ENCODE results near the gene CHAC1. TPM values are rescaled to one million over a fixed set of nuclear protein-coding genes. Genes with fewer than 3 reads are reported as not detected.
"Not testable (repeated sequence)": the region's sequence is repeated elsewhere in the genome, so short reads cannot be mapped to it uniquely, and the experiment has no call there.

The CHAC1 gene
- total RNA-seq, 1 experiment from 2014 or later: 1.9 TPM

- Histone ChIP-seq H3K4me3 (no peak overlapping the region), H3K27me3 (replicated peaks) (no peaks in the 10 kb centered on the region), H3K4me1 (replicated peaks) (peaks cover 6% of the 10 kb centered on the region), H3K9me3 (replicated peaks) (no peaks in the 10 kb centered on the region), H3K27ac (no peak overlapping the region), H3K36me3 (no peaks in the 10 kb centered on the region)
- DNase-seq (ENCODE audit: low read depth in 1 of 2, low spot score in 2 of 2): no peak
Observed at GRCh38 chr15:40960925-40961324, 7.7 kb downstream of the CHAC1 start.

GRCh38 chr15:40961740-40962139 lies 8.5 kb downstream of the CHAC1 start:
- not testable (repeated sequence) for H3K4me3 ChIP-seq; DNase-seq (ENCODE audit: low read depth in 1 of 2, low spot score in 2 of 2); H3K36me3 ChIP-seq; H3K27ac ChIP-seq; H3K9me3 ChIP-seq (replicated peaks); H3K27me3 ChIP-seq (replicated peaks)
- H3K4me1 ChIP-seq (replicated peaks): peaks cover 13% of the 10 kb centered on the region

GRCh38 chr15:40962317-40962716 lies 9.0 kb downstream of the CHAC1 start:
- H3K9me3 ChIP-seq (replicated peaks); H3K27ac ChIP-seq; DNase-seq (ENCODE audit: low read depth in 1 of 2, low spot score in 2 of 2); H3K4me3 ChIP-seq; H3K27me3 ChIP-seq (replicated peaks); H3K36me3 ChIP-seq: not testable (repeated sequence)
- peaks cover 13% of the 10 kb centered on the region for H3K4me1 ChIP-seq (replicated peaks)

- no peak overlapping the region for H3K4me3 ChIP-seq
- no peaks in the 10 kb centered on the region for H3K9me3 ChIP-seq (replicated peaks)
- H3K4me1 ChIP-seq (replicated peaks): peaks cover 14% of the 10 kb centered on the region
- H3K27ac ChIP-seq: no peak overlapping the region
- H3K36me3 ChIP-seq: no peaks in the 10 kb centered on the region
- DNase-seq (ENCODE audit: low read depth in 1 of 2, low spot score in 2 of 2): no peak
- H3K27me3 ChIP-seq (replicated peaks): no peaks in the 10 kb centered on the region
Observed at GRCh38 chr15:40963201-40963600, 9.9 kb downstream of the CHAC1 start.

DNA sequence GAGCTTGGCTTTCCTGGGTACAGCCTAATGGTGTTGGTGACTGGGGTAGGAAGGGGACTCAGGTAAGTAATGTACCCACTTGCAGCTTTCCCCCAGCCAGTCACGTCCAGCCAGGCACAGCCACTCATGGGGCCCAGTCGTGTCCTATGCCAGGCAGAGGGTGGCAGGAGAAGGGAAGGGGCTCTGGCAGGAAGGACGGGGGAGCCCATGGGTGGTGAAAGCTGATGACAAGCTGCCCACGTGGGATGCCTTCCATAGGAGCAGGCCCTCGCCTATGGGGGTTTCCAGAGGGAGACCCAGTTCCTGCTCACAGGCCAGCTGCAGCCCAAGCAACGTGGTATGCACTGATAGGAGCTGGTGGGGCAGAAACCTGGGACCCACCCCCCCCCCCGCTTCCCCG lies 10.7 kb downstream of the CHAC1 start:
- no peak overlapping the region for H3K4me3 ChIP-seq
- H3K36me3 ChIP-seq: no peaks in the 10 kb centered on the region
- DNase-seq (ENCODE audit: low read depth in 1 of 2, low spot score in 2 of 2): no peak
- peaks cover 18% of the 10 kb centered on the region for H3K4me1 ChIP-seq (replicated peaks)
- no peaks in the 10 kb centered on the region for H3K9me3 ChIP-seq (replicated peaks)
- no peaks in the 10 kb centered on the region for H3K27me3 ChIP-seq (replicated peaks)
- no peak overlapping the region for H3K27ac ChIP-seq

GRCh38 chr15:40964634-40965033 lies 11.4 kb downstream of the CHAC1 start:
- H3K4me1 ChIP-seq (replicated peaks): peaks cover 18% of the 10 kb centered on the region
- H3K27me3 ChIP-seq (replicated peaks): no peaks in the 10 kb centered on the region
- no peaks in the 10 kb centered on the region for H3K9me3 ChIP-seq (replicated peaks)
- DNase-seq (ENCODE audit: low read depth in 1 of 2, low spot score in 2 of 2): no peak
- no peak overlapping the region for H3K27ac ChIP-seq
- no peak overlapping the region for H3K4me3 ChIP-seq
- H3K36me3 ChIP-seq: no peaks in the 10 kb centered on the region

DNA sequence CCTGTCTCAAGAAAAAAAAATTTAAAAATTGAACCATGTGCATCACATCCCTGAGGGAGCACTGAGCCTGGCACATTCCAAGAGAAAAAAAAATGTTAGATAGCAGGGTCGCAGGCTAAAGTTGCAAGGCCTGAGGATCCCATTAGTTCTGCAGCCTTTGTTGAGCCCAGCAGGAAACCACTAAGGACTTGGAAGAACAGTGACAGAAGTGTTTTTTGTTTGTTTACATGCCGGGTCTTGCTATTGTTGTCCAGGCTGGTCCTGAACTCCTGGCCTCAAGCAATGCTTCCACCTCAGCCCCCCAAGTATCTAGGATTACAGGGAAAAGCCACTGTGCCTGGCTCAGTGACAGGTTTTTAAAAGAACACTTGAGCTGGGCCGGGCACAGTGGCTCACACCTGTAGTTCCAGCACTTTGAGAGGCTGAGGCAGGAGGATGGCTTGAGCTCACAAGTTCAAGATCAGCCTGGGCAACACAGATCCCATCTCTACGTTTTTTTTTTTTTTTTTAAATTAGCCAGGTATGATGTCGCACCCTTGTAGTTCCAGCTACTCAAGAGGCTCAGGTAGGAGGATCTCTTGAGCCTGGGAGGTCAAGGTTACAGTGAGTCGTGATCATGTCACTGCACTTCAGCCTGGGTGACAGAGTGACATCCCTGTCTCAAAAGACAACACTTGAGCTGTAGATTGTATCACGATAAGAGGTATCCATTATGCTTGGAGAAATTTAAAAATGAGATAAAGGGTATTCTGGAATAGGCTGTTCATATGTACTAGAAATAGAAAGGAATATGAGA lies 15.2 kb downstream of the CHAC1 start:
- peaks cover 15% of the 10 kb centered on the region for H3K4me1 ChIP-seq (replicated peaks)

GRCh38 chr15:40969363-40969762 lies 16.1 kb downstream of the CHAC1 start:
- peaks cover 15% of the 10 kb centered on the region for H3K4me1 ChIP-seq (replicated peaks)
- DNase-seq (ENCODE audit: low read depth in 1 of 2, low spot score in 2 of 2): no peak
- no peak overlapping the region for H3K27ac ChIP-seq
- no peaks in the 10 kb centered on the region for H3K27me3 ChIP-seq (replicated peaks)
- no peaks in the 10 kb centered on the region for H3K9me3 ChIP-seq (replicated peaks)
- no peaks in the 10 kb centered on the region for H3K36me3 ChIP-seq
- H3K4me3 ChIP-seq: no peak overlapping the region

More for the DNA sequence above, 15.2 kb downstream of the CHAC1 start:
- Histone ChIP-seq H3K27me3 (replicated peaks) (no peaks in the 10 kb centered on the region), H3K9me3 (replicated peaks) (no peaks in the 10 kb centered on the region), H3K27ac (no peak overlapping the region), H3K36me3 (no peaks in the 10 kb centered on the region), H3K4me3 (no peak overlapping the region)
- DNase-seq (ENCODE audit: low read depth in 1 of 2, low spot score in 2 of 2): peak in 1 of 2 experiments; percentile 15

DNA sequence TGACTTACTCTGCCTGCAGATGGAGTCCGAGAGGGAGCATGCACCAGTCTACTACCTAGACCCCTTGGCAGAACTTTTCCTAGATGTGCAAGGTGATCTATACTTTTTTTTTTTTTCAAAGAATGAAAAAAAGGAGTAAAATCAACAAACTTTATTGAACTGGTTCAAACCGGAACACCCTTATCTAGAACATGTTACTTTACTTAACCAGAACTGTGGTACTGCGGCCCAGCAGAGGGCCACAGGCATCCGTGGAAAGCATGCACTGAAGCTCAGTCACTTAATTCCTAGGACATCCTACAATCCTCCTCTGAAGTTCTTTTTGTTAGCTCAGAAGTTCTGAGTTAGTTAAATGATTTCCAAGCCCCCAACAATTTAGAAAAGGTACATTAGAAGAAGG lies 21.6 kb downstream of the CHAC1 start:
- H3K27me3 ChIP-seq (replicated peaks): no peaks in the 10 kb centered on the region
- H3K4me1 ChIP-seq (replicated peaks): no peaks in the 10 kb centered on the region
- no peak overlapping the region for H3K4me3 ChIP-seq
- DNase-seq (ENCODE audit: low read depth in 1 of 2, low spot score in 2 of 2): no peak
- H3K27ac ChIP-seq: no peak overlapping the region
- H3K36me3 ChIP-seq: peaks cover 37% of the 10 kb centered on the region
- no peaks in the 10 kb centered on the region for H3K9me3 ChIP-seq (replicated peaks)

- Histone ChIP-seq H3K9me3 (replicated peaks) (no peaks in the 10 kb centered on the region), H3K27me3 (replicated peaks) (no peaks in the 10 kb centered on the region), H3K4me1 (replicated peaks) (peaks cover 4% of the 10 kb centered on the region), H3K36me3 (peaks cover 56% of the 10 kb centered on the region), H3K27ac (no peak overlapping the region), H3K4me3 (no peak overlapping the region)
- DNase-seq (ENCODE audit: low read depth in 1 of 2, low spot score in 2 of 2): no peak
Observed at GRCh38 chr15:40976819-40977218, 23.5 kb downstream of the CHAC1 start.

DNA sequence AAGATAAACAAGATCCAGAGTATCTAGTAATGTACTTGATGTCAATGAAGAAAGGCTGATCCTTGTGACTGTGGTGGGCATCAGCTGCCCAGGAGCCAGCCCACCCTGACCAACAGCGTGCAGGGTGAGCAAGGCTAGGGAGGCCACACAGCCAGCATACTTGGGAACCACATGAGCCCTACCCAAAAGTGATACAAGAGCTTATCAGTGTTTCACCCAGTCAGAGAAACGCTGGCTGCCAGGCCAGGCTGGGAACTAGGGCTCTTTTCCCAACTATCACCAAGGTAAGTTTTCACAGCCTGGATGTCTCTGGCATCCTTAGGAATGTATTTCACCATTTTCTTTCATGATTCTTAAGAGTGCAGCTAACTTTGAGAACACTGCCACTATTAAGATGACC lies 24.9 kb downstream of the CHAC1 start:
- no peak overlapping the region for H3K27ac ChIP-seq
- DNase-seq (ENCODE audit: low read depth in 1 of 2, low spot score in 2 of 2): no peak
- H3K4me3 ChIP-seq: no peak overlapping the region
- peaks cover 66% of the 10 kb centered on the region for H3K36me3 ChIP-seq
- no peaks in the 10 kb centered on the region for H3K27me3 ChIP-seq (replicated peaks)
- H3K4me1 ChIP-seq (replicated peaks): peaks cover 17% of the 10 kb centered on the region
- no peaks in the 10 kb centered on the region for H3K9me3 ChIP-seq (replicated peaks)

- H3K4me3 ChIP-seq: no peak overlapping the region
Observed at GRCh38 chr15:40978562-40978961, 25.3 kb downstream of the CHAC1 start.

GRCh38 chr15:40981186-40981585 lies 27.9 kb downstream of the CHAC1 start:
- no peaks in the 10 kb centered on the region for H3K27me3 ChIP-seq (replicated peaks)
- H3K36me3 ChIP-seq: peaks cover 94% of the 10 kb centered on the region
- peaks cover 46% of the 10 kb centered on the region for H3K4me1 ChIP-seq (replicated peaks)
- no peaks in the 10 kb centered on the region for H3K9me3 ChIP-seq (replicated peaks)
- no peak overlapping the region for H3K4me3 ChIP-seq
- no peak overlapping the region for H3K27ac ChIP-seq
- no peak for DNase-seq (ENCODE audit: low read depth in 1 of 2, low spot score in 2 of 2)

More at GRCh38 chr15:40978562-40978961, 25.3 kb downstream of the CHAC1 start:
- Histone ChIP-seq H3K4me1 (replicated peaks) (peaks cover 21% of the 10 kb centered on the region), H3K27ac (no peak overlapping the region), H3K27me3 (replicated peaks) (no peaks in the 10 kb centered on the region), H3K36me3 (peaks cover 70% of the 10 kb centered on the region), H3K9me3 (replicated peaks) (no peaks in the 10 kb centered on the region)
- DNase-seq (ENCODE audit: low read depth in 1 of 2, low spot score in 2 of 2): no peak

GRCh38 chr15:40982855-40983254 lies 29.6 kb downstream of the CHAC1 start:
- Histone ChIP-seq H3K27ac (peak overlapping the region; percentile 57), H3K27me3 (replicated peaks) (no peaks in the 10 kb centered on the region), H3K9me3 (replicated peaks) (no peaks in the 10 kb centered on the region), H3K4me3 (no peak overlapping the region), H3K4me1 (replicated peaks) (peaks cover 46% of the 10 kb centered on the region), H3K36me3 (peaks cover 95% of the 10 kb centered on the region)
- DNase-seq (ENCODE audit: low read depth in 1 of 2, low spot score in 2 of 2): peak; percentile 80 to 89

DNA sequence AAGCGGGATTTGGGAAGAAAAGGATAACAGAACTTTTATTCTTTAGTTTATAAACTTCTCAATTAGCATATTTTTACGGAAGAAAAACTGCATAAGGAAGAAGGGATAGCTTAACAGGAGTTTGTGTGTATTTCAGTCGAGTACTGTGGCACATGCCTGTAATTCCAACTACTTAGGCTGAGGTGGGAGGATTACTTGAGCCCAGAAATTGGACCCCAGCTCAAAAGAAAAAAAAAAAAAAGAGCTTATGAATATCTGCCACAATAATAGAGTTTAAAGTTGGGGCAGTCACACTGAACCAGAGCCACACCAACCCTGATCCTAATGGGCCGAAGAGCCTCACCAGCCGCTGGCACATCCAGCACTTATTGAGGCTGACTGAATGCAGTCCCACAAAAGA lies 31.1 kb downstream of the CHAC1 start:
- Histone ChIP-seq H3K36me3 (peaks cover 91% of the 10 kb centered on the region), H3K9me3 (replicated peaks) (no peaks in the 10 kb centered on the region)

More for the DNA sequence above, 31.1 kb downstream of the CHAC1 start:
- H3K27ac ChIP-seq: peak overlapping the region; percentile 66
- no peak overlapping the region for H3K4me3 ChIP-seq
- H3K4me1 ChIP-seq (replicated peaks): peaks cover 46% of the 10 kb centered on the region
- no peak for DNase-seq (ENCODE audit: low read depth in 1 of 2, low spot score in 2 of 2)
- no peaks in the 10 kb centered on the region for H3K27me3 ChIP-seq (replicated peaks)
